ENCODE data around the gene CLIC1. TPM values are rescaled to one million over a fixed set of nuclear protein-coding genes. Genes with fewer than 3 reads are reported as not detected.

The CLIC1 gene
- total RNA-seq, 3 donors from 2014 or later: 266 to 325 (median 318) TPM

DNA sequence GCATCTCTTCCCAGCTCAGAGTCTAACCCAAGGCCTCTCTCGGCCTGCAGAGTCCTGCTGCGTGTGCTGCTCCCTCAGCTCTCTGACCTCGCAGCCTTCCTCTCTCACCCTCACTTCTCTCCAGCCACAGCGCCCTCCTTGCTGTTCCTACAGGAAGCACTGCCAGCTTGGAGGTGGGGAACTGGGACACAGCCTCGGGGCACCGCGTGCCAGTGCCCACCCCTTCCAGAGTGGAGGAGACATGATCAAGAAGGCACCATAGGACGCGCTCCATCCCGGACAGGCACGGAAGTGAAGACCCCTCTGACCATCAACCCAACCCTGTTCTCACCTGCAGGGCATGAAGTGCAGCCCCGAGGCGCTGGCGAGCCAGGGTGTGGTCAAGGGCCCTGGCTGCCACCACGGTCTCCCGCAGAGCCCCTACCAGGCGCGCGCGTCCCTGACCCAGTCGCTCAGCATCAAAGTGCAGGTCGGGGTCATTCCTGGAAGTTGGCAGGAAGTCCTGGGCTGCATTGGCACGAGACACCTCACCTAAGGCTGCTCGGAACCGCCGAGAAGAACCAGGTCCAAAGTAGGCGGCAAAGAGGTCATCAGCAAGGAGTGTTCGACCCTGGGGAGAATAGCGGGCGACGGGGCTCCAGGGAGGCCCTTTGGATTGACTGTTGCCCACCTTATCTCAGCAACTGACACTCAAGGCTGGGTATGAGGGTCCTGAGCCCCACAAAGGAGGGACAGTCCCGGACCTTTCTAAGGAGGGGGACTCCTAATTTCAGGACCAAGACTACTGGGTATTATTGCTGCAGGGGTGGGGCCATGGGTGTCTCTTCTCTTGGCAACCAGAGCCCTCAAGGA lies 39.5 kb upstream of the CLIC1 start:
- Histone ChIP-seq H3K27ac (no peak overlapping the region), H3K36me3 (no peaks in the 10 kb centered on the region), H3K4me1 (peaks cover 6 to 8% of the 10 kb centered on the region in 2 donors), H3K27me3 (no peaks in the 10 kb centered on the region), H3K9me3 (no peaks in the 10 kb centered on the region), H3K4me3 (no peak overlapping the region)
- TF ChIP-seq POLR2A (IDR thresholded peaks at IDR 0.05): no peak
- TF ChIP-seq, protein P1, sequence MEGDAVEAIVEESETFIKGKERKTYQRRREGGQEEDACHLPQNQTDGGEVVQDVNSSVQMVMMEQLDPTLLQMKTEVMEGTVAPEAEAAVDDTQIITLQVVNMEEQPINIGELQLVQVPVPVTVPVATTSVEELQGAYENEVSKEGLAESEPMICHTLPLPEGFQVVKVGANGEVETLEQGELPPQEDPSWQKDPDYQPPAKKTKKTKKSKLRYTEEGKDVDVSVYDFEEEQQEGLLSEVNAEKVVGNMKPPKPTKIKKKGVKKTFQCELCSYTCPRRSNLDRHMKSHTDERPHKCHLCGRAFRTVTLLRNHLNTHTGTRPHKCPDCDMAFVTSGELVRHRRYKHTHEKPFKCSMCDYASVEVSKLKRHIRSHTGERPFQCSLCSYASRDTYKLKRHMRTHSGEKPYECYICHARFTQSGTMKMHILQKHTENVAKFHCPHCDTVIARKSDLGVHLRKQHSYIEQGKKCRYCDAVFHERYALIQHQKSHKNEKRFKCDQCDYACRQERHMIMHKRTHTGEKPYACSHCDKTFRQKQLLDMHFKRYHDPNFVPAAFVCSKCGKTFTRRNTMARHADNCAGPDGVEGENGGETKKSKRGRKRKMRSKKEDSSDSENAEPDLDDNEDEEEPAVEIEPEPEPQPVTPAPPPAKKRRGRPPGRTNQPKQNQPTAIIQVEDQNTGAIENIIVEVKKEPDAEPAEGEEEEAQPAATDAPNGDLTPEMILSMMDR (IDR thresholded peaks at IDR 0.05): no peak
- no peak for TF ChIP-seq POLR2AphosphoS5 (IDR thresholded peaks at IDR 0.05)
- intact Hi-C loops (cut with DNase I; ENCODE audit: low total_unique reads): no loop called here
- DNase-seq (ENCODE audit: low spot score in 2 of 2): no peak

DNA sequence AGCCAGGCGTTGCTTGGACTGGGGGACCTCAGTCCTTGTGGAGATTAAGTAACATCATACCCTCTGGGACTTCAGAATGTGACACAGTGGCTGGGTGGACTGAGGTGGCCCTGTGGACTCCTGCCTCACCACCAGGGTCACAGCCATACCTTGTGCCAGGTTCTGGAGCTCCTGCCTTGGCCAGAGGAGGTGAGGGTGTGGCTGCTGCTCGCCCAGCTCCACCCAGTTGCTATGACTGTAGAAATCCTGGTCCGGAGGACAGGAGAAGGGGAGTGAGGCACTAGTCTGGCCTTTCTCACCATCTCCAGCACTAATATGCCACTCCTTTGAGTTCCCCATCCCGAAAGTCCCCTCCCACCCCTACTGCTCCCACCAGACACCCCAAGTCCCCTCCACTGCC lies 38.9 kb upstream of the CLIC1 start:
- TF ChIP-seq POLR2A (IDR thresholded peaks at IDR 0.05) (no peak), POLR2AphosphoS5 (IDR thresholded peaks at IDR 0.05) (no peak)
- TF ChIP-seq, protein P1 (IDR thresholded peaks at IDR 0.05): no peak
- Histone ChIP-seq H3K4me3 (no peak overlapping the region), H3K9me3 (no peaks in the 10 kb centered on the region), H3K27ac (no peak overlapping the region), H3K27me3 (no peaks in the 10 kb centered on the region), H3K4me1 (peaks cover 6 to 8% of the 10 kb centered on the region in 2 donors), H3K36me3 (no peaks in the 10 kb centered on the region)
- DNase-seq (ENCODE audit: low spot score in 2 of 2): no peak
- intact Hi-C loops (cut with DNase I; ENCODE audit: low total_unique reads): no loop called here

DNA sequence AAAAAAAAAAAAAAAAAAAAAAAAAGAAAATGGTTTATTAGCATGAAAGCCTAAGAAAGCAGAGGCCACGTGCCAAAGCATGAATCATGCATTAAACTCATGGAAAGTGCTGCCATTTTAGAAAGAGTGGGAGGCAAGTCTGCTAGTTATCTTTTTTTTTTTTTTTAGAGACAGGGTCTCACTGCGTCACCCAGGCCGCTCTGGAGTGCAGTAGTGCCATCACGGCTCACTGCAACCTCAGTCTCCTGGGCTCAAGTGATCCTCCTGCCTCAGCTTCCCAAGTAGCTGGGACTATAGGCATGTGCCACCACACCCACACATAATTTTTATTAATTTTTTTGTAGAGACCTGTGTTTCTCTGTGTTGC lies 35.6 kb upstream of the CLIC1 start:
- H3K4me1 ChIP-seq: peaks cover 4 to 6% of the 10 kb centered on the region in 2 donors
- H3K9me3 ChIP-seq: no peaks in the 10 kb centered on the region
- intact Hi-C loops (cut with DNase I; ENCODE audit: low total_unique reads): no loop called here

DNA sequence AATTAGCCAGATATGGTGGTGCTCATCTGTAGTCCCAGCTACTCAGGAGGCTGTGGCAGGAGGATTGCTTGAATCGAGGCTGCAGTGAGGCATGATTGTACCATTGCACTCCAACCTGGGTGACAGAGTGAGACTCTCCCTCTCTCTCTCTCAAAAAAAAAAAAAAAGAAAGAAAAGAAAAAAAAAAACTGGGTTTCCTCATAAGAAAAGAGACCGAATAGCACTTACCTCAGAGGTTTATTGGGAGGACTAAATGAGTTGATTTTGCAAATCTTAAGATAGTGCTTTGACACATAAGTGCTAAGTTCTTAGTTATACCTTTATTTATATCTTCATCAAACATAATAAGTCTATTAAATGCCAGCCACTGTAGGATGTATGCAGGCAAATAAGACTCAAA lies 34.5 kb upstream of the CLIC1 start:
- no peaks in the 10 kb centered on the region for H3K27me3 ChIP-seq
- no peak for TF ChIP-seq POLR2A (IDR thresholded peaks at IDR 0.05)
- no peak for TF ChIP-seq POLR2AphosphoS5 (IDR thresholded peaks at IDR 0.05)
- TF ChIP-seq, protein P1 (IDR thresholded peaks at IDR 0.05): no peak
- H3K9me3 ChIP-seq: no peaks in the 10 kb centered on the region
- no peaks in the 10 kb centered on the region for H3K4me1 ChIP-seq
- DNase-seq (ENCODE audit: low spot score in 2 of 2): no peak
- no peak overlapping the region for H3K27ac ChIP-seq
- H3K4me3 ChIP-seq: no peak overlapping the region
- intact Hi-C loops (cut with DNase I; ENCODE audit: low total_unique reads): no loop called here
- H3K36me3 ChIP-seq: no peaks in the 10 kb centered on the region

More for the DNA sequence above, 35.6 kb upstream of the CLIC1 start:
- H3K27me3 ChIP-seq: no peaks in the 10 kb centered on the region
- H3K36me3 ChIP-seq: no peaks in the 10 kb centered on the region
- H3K27ac ChIP-seq: no peak overlapping the region
- H3K4me3 ChIP-seq: no peak overlapping the region
- no peak for TF ChIP-seq POLR2A (IDR thresholded peaks at IDR 0.05)
- no peak for DNase-seq (ENCODE audit: low spot score in 2 of 2)

DNA sequence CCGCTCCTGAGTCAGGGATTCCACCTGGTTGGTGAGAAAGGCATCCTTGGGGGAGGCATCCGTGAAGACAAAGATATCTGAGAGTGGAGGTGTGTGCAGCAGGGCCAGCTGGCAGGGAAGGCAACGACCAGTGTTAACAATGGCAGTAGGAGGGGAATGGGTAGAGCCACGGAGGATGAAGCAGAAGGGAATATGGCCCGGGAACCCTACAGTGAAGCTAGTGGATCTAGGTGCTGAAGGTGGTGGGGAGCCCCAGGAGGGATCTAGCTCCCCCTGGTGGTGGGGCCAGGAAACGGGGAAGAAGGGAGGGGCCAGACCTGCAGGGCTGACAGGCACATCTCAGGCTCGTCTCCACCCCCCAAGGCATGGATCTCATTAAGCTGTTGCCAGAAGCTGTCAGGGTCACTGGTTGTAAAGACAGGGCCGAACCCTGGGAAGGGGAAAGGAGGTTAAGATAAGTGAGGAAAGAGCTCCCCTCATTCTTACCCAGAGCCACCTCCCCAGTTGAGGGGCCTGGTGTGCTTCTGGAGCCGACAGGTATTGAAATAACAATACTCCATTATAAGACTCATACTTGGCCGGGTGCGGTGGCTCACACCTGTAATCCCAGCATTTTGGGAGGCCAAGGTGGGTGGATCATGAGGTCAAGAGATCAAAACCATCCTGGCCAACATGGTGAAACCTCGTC lies 33.5 kb upstream of the CLIC1 start:
- Histone ChIP-seq H3K27me3 (no peaks in the 10 kb centered on the region), H3K36me3 (no peaks in the 10 kb centered on the region), H3K4me3 (no peak overlapping the region), H3K4me1 (no peaks in the 10 kb centered on the region), H3K27ac (no peak overlapping the region), H3K9me3 (no peaks in the 10 kb centered on the region)
- TF ChIP-seq POLR2AphosphoS5 (IDR thresholded peaks at IDR 0.05): no peak
- TF ChIP-seq, protein P1 (IDR thresholded peaks at IDR 0.05): peak; percentile 25 to 69 (median 60)
- DNase-seq (ENCODE audit: low spot score in 2 of 2): peak; percentile 57 to 77
- intact Hi-C loops (cut with DNase I; ENCODE audit: low total_unique reads): loop anchor here (10.0 kb wide), 1 partner anchor 65 kb away; the partner anchor contains the start of genes ABHD16A and LY6G6F

Data from breast epithelium (tissue), 4 donors.